NOMO-1 treated with dmso at 0.1 percent for 144 hours (cell line): Measurements from ENCODE around the gene DNASE2B.

Experiments used
- DNase-seq: peaks from one replicate; lab custom pipeline; 2025; ENCODE audit not compliant: unreplicated experiment; lab: John Stamatoyannopoulos, UW

Gene DNASE2B

DNA sequence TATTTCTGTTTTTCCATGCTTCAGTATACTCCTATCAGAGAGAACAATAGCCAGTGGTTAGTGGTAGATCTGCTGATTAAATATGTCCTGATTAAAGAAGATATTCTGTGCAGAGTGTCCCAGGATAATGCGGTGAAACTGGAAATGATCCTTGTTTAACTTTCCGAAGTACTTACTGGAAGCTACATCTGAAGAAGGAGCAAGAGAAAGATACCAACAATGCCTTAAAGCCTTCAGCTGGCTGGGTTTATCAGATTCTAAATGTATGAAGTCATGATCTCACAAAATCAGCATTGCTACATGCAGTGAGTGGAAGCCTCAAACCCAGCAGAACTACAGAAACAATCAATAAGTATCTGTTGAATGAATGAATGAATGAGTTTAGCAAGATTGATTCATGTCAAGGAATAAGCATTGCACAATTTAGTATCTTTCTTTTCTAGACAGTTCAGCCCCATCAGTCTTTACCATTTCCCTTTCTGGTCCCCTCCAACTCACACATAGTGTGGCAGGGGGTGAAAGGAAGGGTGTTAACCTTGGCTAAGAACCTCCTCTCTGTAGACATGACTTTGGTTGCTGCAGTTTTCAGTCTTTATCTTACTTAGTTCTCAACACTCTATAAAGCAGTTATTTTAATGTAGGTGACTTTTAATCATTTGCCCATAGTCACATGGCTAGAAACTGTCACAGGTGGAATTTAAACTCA, 24.7 kb upstream of the DNASE2B start:
- DNase-seq: no peak

DNA sequence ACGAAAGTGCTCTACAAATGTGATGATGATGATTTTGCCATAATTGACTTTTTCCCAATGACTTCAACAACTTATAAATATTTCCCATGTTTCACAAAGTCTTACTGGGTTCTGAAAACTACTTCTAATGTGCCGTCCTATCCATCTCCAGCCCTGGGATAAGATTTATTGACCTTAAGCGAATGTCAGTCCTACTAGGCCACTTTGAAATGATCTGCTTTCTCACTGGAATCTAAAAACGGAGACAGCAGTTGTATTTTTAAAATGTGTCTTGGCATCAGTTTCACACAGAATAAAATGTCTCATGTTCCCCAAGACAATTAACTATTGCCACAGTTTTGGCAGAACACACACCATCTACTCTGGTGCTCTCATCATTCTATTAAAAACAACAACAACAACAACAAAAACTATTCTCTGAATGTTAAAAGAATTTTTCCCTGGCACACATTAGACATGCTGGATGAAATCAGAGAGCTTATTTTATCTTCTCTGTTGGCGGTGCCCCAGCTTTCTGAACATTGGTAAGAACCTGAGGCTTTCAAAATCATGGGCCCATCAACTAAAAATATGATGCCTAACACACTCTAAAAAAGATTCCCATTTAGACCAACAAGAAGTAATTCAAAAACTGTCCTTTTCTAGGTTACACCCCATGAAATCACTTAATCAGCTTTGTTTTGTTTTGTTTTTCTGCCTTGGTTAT, 23.1 kb upstream of the DNASE2B start:
- DNase-seq: no peak

- no peak for DNase-seq
Measured at GRCh38 chr1:84376000-84376910, 22.0 kb upstream of the DNASE2B start.

GRCh38 chr1:84377480-84378095, 20.7 kb upstream of the DNASE2B start:
- no peak for DNase-seq

- peak; percentile 38 for DNase-seq
Measured at GRCh38 chr1:84379138-84379916, 19.0 kb upstream of the DNASE2B start.

- no peak for DNase-seq
Measured at GRCh38 chr1:84379917-84380180, 18.4 kb upstream of the DNASE2B start.

- no peak for DNase-seq
Measured at GRCh38 chr1:84382127-84382526, 16.2 kb upstream of the DNASE2B start.

DNA sequence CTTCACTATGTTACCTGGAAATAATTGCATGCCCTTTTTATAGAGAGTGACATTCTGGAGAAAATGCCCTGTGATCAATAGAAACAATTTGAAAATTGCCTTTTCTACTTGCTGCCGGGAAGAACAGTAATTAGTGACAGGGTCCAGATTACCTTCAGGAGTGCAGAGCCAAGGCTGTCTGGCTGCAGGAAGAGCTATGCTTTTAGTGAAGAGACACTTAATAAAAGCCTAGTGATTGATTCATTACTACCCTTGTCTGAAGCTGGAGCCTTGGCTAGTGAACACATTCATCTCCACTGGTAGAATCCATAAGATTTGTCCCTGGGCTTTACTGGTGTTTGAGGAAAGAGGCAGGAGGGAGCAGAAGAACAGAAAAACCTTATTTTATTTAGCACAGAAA, 12.9 kb upstream of the DNASE2B start:
- no peak for DNase-seq

DNA sequence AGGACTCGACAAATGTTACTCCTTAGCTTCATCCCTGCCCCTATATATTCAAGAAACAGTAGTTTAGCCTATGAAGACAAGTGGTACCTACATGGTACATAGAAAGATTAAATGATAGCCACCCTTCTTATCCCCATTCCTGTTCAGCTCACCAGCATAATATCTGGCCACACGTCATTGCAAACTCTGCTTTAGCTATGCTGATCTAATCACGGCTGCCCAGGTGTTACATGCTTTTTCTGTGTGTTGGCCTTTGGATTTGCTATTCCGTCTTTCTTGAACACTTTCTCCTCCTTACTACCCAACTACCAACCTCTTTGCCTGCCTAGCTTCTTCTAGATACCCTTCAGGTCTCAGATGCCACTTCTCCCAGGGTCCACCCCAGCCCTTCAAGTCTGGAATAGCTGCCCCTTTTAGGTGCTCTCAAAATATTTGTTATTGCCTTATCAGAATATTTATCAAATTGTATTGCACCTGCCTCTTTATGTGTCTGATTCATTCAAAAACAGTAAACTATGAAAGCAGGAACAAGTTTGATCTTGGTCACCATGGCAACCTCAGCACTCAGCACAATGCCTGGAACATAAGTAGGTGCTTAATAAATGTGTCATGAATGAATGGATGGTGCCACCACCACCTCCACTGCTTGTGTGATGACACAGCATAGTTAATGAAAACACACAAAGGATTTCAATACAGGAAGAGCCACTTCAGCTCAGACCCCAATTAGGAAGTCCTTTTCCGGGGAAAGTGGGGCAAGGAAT, 11.4 kb upstream of the DNASE2B start:
- DNase-seq: no peak

DNA sequence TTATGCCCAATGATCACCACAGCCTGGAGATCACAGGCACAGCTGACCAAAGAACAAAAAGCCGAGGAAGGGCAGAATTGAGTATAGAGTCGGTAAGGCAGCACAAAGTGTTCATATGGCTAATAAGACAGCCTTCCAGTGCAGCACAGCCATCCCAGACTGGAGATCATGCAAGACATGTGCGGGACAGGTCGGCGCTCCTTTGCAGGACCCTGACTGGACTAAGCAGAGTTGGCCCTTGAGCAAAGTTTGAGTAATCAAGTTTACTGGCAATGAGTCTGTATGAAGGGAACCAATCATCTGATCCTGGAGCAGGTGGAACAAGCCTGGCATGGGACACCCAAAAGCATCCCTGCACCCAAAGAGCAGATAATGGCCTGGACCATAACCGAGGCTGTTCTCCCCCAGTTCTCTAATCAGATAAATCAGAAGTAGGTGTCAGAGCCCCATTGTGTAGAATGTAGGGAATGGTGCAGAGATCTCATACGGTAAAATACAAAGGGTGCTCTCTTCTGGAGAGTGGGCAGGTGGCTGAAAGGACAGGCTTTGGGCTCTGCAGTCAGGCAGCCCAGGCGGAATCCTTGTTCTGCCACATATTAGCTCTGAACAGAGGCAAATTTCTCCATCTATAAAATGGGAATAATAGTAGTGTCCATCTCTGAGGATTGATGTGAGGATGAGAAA, 10.7 kb upstream of the DNASE2B start:
- DNase-seq: no peak

GRCh38 chr1:84390226-84390625, 8.1 kb upstream of the DNASE2B start:
- peak; percentile 63 for DNase-seq

- DNase-seq: no peak
Measured at GRCh38 chr1:84401156-84401555, 2.9 kb downstream of the DNASE2B start.

GRCh38 chr1:84402060-84402459, 3.8 kb downstream of the DNASE2B start:
- DNase-seq: no peak

DNA sequence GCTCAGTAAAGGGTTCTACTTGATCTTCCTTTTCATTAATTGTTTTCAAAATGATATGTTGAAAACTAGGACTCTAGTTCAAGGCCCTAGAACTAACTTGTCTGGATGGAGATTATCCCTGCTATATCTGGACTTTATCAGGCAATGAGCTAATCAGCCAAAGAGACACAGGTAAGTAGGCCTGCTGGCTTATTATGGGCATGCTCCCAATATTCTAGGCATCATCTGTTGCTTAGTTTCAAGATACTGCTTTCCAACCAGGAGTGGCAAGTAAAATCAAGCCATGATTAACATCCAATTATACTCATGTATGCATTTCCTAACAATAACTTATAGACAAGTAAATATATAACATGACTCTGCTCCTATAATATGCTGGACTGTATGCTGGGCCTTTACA, 4.2 kb downstream of the DNASE2B start:
- no peak for DNase-seq

- DNase-seq: no peak
Measured at GRCh38 chr1:84403347-84403746, 5.1 kb downstream of the DNASE2B start.

- DNase-seq: no peak
Measured at GRCh38 chr1:84406346-84406861, 8.1 kb downstream of the DNASE2B start.

GRCh38 chr1:84407524-84407923, 9.2 kb downstream of the DNASE2B start:
- DNase-seq: no peak

- DNase-seq: no peak
Measured at GRCh38 chr1:84407958-84408422, 9.7 kb downstream of the DNASE2B start.

- DNase-seq: no peak
Measured at GRCh38 chr1:84409888-84410287, 11.6 kb downstream of the DNASE2B start.
